ENCODE measurements around the gene TOMM20. TPM values are rescaled to one million over a fixed set of nuclear protein-coding genes. Genes with fewer than 3 reads are reported as not detected.
A peak's percentile ranks its signal among the peaks of the same experiment; 100 is the strongest.

The TOMM20 gene
- total and polyA plus RNA-seq, 9 of the 15 experiments (the other 6 are each of a cell fraction or from before 2014, with no cell fraction given) = 70.6 to 334 (median 159) TPM

DNA sequence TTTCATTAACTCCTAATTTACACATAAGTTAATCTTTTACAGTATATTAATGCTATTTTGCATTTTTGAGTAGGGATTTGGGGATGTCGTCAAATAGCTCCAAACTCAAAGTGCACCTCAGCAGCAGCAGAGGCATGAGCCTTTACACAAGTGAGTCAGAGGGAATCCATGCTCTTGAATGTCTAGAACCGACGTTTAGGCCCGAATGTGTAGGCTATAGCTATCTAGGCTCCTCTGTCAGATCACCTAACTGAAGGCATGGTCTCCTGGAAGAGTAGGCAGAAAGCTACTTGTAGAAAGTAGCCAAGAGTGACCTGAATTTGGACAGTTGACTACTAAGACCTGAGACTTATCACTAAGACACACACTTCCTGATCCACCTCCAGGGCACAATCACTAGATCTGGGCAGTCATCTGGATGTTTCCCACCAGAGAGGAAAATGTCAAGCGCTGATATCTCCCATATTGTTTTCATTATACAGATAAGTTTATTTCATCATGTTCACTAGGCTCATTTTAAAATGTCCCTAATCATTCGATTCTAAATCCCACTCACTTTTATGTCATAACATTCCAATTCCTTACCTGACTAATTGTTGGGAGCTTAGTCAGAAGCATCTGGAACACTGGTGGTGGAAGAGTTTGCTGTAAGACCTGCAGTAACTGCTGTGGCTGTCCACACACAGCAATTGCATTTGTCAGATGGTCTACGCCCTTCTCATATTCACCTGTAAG is 15.3 kb downstream of the TOMM20 start (continued):
- TF ChIP-seq, protein P1, sequence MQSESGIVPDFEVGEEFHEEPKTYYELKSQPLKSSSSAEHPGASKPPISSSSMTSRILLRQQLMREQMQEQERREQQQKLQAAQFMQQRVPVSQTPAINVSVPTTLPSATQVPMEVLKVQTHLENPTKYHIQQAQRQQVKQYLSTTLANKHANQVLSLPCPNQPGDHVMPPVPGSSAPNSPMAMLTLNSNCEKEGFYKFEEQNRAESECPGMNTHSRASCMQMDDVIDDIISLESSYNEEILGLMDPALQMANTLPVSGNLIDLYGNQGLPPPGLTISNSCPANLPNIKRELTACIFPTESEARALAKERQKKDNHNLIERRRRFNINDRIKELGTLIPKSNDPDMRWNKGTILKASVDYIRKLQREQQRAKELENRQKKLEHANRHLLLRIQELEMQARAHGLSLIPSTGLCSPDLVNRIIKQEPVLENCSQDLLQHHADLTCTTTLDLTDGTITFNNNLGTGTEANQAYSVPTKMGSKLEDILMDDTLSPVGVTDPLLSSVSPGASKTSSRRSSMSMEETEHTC (IDR thresholded peaks at IDR 0.05) = no peak
- TF ChIP-seq ZFX (CRISPR knock-in tag; IDR thresholded peaks at IDR 0.05) = no peak
- TF ChIP-seq ZNF589 (CRISPR knock-in tag; IDR thresholded peaks at IDR 0.05; ENCODE audit: low read depth) = no peak
- no peak for TF ChIP-seq CHCHD3 (CRISPR knock-in tag; IDR thresholded peaks at IDR 0.05)
- TF ChIP-seq, protein P2, sequence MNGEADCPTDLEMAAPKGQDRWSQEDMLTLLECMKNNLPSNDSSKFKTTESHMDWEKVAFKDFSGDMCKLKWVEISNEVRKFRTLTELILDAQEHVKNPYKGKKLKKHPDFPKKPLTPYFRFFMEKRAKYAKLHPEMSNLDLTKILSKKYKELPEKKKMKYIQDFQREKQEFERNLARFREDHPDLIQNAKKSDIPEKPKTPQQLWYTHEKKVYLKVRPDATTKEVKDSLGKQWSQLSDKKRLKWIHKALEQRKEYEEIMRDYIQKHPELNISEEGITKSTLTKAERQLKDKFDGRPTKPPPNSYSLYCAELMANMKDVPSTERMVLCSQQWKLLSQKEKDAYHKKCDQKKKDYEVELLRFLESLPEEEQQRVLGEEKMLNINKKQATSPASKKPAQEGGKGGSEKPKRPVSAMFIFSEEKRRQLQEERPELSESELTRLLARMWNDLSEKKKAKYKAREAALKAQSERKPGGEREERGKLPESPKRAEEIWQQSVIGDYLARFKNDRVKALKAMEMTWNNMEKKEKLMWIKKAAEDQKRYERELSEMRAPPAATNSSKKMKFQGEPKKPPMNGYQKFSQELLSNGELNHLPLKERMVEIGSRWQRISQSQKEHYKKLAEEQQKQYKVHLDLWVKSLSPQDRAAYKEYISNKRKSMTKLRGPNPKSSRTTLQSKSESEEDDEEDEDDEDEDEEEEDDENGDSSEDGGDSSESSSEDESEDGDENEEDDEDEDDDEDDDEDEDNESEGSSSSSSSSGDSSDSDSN (IDR thresholded peaks at IDR 0.05; ENCODE audit: borderline replicate concordance in 1 of 2, low read depth in 2 of 2, low read length in 2 of 2) = no peak
- TF ChIP-seq MTA1 (IDR thresholded peaks at IDR 0.05; ENCODE audit: borderline replicate concordance) = 0 out of 2 replicates have a peak, but pooled peaks have one; percentile 42
- TF ChIP-seq SMARCA4 (IDR thresholded peaks at IDR 0.05) = peak; percentile 90
- no peak for TF ChIP-seq RB1 (IDR thresholded peaks at IDR 0.05; ENCODE audit: low read depth)
- TF ChIP-seq, protein P3, sequence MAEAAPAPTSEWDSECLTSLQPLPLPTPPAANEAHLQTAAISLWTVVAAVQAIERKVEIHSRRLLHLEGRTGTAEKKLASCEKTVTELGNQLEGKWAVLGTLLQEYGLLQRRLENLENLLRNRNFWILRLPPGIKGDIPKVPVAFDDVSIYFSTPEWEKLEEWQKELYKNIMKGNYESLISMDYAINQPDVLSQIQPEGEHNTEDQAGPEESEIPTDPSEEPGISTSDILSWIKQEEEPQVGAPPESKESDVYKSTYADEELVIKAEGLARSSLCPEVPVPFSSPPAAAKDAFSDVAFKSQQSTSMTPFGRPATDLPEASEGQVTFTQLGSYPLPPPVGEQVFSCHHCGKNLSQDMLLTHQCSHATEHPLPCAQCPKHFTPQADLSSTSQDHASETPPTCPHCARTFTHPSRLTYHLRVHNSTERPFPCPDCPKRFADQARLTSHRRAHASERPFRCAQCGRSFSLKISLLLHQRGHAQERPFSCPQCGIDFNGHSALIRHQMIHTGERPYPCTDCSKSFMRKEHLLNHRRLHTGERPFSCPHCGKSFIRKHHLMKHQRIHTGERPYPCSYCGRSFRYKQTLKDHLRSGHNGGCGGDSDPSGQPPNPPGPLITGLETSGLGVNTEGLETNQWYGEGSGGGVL (CRISPR knock-in tag; IDR thresholded peaks at IDR 0.05) = no peak
- no peak for TF ChIP-seq RBM22 (IDR thresholded peaks at IDR 0.05; ENCODE audit: low read depth, low read length, poor library complexity, severe bottlenecking)
- no peak for TF ChIP-seq ZNF146 (CRISPR knock-in tag; IDR thresholded peaks at IDR 0.05; ENCODE audit: unreplicated experiment)
- TF ChIP-seq CBX5 (IDR thresholded peaks at IDR 0.05; ENCODE audit: borderline replicate concordance, low read depth) = no peak
- no peak for TF ChIP-seq TFAM (CRISPR knock-in tag; conservative IDR thresholded peaks at IDR 0.05)
- TF ChIP-seq GABPA (tag; conservative IDR thresholded peaks at IDR 0.05; ENCODE audit: low read depth) = no peak
- TF ChIP-seq ZNF57 (CRISPR knock-in tag; IDR thresholded peaks at IDR 0.05) = no peak
- TF ChIP-seq FIP1L1 (IDR thresholded peaks at IDR 0.05; ENCODE audit: low read depth, low read length, poor library complexity, severe bottlenecking) = no peak
- TF ChIP-seq BCOR (IDR thresholded peaks at IDR 0.05) = no peak
- TF ChIP-seq HMG20A (CRISPR knock-in tag; conservative IDR thresholded peaks at IDR 0.05) = no peak
- TF ChIP-seq SOX6 (IDR thresholded peaks at IDR 0.05) = peak; percentile 92
- TF ChIP-seq TRIM24 (IDR thresholded peaks at IDR 0.05) = peak; percentile 75 to 86; a peak in 3 of 4 replicates
- TF ChIP-seq, protein P4, sequence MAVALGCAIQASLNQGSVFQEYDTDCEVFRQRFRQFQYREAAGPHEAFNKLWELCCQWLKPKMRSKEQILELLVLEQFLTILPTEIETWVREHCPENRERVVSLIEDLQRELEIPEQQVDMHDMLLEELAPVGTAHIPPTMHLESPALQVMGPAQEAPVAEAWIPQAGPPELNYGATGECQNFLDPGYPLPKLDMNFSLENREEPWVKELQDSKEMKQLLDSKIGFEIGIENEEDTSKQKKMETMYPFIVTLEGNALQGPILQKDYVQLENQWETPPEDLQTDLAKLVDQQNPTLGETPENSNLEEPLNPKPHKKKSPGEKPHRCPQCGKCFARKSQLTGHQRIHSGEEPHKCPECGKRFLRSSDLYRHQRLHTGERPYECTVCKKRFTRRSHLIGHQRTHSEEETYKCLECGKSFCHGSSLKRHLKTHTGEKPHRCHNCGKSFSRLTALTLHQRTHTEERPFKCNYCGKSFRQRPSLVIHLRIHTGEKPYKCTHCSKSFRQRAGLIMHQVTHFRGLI (CRISPR knock-in tag; IDR thresholded peaks at IDR 0.05) = no peak
- TF ChIP-seq GTF2E2 (tag; IDR thresholded peaks at IDR 0.05) = no peak; the same call in 1 of the 2 replicates
- TF ChIP-seq PHF21A (IDR thresholded peaks at IDR 0.05; ENCODE audit: borderline replicate concordance, low read depth) = no peak
